NB4 (cell line): ENCODE measurements around the gene TRIM71.

Source experiments
- POLR2A ChIP-seq: IDR thresholded peaks from 2 replicates; pipeline ENCODE4 v1.6.1; 2011; ENCODE audit warnings: mild to moderate bottlenecking; ENCODE audit not compliant: insufficient read length; ENCODE audit errors: extremely low read depth
- TF ChIP-seq, protein P1 (sequence below): IDR thresholded peaks from one replicate; pipeline ENCODE4 v1.5.1; 2012; ENCODE audit warnings: low read depth, low read length
- TF ChIP-seq, protein P2 (sequence below): IDR thresholded peaks from 2 replicates; pipeline ENCODE4 v1.6.1; 2011; ENCODE audit warnings: low read depth, low read length

DNA sequence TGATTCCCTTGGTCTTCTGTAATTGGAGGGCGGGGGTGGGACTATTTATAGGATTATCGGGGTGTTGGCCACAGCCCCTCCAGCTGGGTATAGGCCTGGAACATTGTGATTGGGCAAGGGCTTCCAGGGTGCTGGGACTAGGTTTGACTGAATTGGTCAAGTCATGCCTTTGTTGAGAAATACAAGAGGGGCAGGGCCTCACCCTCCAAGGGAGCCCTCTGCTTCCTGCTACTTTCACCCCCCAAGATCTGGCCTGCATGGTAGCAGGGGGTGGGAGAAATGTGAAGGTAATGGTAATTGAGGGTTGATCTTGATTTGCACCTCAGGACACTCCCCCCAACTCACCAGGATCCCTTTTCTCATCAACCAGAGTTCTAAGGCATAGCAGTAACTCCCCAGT, 25.2 kb downstream of the TRIM71 start:
- TF ChIP-seq, protein P1, sequence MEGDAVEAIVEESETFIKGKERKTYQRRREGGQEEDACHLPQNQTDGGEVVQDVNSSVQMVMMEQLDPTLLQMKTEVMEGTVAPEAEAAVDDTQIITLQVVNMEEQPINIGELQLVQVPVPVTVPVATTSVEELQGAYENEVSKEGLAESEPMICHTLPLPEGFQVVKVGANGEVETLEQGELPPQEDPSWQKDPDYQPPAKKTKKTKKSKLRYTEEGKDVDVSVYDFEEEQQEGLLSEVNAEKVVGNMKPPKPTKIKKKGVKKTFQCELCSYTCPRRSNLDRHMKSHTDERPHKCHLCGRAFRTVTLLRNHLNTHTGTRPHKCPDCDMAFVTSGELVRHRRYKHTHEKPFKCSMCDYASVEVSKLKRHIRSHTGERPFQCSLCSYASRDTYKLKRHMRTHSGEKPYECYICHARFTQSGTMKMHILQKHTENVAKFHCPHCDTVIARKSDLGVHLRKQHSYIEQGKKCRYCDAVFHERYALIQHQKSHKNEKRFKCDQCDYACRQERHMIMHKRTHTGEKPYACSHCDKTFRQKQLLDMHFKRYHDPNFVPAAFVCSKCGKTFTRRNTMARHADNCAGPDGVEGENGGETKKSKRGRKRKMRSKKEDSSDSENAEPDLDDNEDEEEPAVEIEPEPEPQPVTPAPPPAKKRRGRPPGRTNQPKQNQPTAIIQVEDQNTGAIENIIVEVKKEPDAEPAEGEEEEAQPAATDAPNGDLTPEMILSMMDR = no peak
- TF ChIP-seq POLR2A = no peak
- TF ChIP-seq, protein P2, sequence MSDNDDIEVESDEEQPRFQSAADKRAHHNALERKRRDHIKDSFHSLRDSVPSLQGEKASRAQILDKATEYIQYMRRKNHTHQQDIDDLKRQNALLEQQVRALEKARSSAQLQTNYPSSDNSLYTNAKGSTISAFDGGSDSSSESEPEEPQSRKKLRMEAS = peak; percentile 44
